Adrenal gland (tissue), 5 donors: ENCODE results near the gene CDC73.

Source experiments
- CTCF ChIP-seq, 6 experiments: fragments of 450-650 bp in 4 of 6; fragments of 200-600 bp in 2 of 6; sonication (generic) in 1 of 6; IDR thresholded peaks; 1 replicate in 5 of 6; 2 replicates in 1 of 6; pipeline versions ENCODE4 v1.5.1 to v1.8.0; 2016 to 2021; ENCODE audit warnings: antibody characterized with exemption in 6 of 6, mild to moderate bottlenecking in 2 of 6, moderate library complexity in 1 of 6
- POLR2A ChIP-seq, 2 donors: fragments of 450-650 bp; IDR thresholded peaks; one replicate each; pipeline ENCODE4 v1.6.1; 2017; ENCODE audit warnings: antibody characterized with exemption in 2 of 2, mild to moderate bottlenecking in 2 of 2, moderate library complexity in 1 of 2
- donor health status: DM: no; HTN: no; CAD: no.

DNA sequence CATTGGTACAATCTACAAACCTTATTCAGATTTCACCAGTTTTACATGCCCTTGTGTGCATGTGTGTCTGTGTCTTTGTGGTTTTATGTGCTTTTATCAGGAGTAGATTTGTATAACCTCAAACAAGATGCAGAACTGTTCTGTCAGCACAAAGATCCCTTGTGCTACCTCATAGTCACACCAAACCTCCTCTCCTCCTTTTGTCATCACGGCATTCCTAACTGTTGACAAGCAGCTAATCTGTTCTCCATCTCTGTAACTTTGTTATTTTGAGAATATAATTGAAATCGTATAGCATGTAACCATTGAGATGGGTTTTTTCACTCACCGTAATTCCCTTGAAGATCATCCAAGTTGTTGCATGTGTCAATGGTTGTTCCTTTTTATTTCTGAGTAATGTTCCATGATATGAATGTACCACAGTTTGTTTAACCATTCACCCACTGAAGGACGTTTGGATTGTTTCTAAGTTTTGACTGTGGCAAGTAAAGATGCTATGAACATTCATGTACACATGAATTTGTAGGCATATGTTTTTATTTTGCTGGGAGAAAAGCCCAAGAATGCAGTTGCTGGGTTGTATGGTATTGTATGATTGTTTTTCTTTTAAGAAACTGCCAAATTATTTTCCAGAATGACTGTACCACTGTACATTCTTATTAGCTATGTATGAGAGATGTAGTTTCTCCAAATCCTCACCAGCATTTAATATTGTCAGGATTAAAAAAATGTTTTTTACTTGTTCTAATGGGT, 142.7 kb downstream of the CDC73 start:
- TF ChIP-seq POLR2A (IDR thresholded peaks at IDR 0.05) (no peak), CTCF (IDR thresholded peaks at IDR 0.05) (no peak)
